Activated CD4-positive, alpha-beta T cell treated with anti-CD3 and anti-CD28 coated beads for 24 hours (primary cell): ENCODE results near the gene CMSS1.

Experiments
- DNase-seq, 2 donors: peaks; one replicate each; pipeline ENCODE4 v3.0.0-alpha.2; 2020; ENCODE audit warnings: low read depth in 2 of 2

CMSS1 gene

DNA sequence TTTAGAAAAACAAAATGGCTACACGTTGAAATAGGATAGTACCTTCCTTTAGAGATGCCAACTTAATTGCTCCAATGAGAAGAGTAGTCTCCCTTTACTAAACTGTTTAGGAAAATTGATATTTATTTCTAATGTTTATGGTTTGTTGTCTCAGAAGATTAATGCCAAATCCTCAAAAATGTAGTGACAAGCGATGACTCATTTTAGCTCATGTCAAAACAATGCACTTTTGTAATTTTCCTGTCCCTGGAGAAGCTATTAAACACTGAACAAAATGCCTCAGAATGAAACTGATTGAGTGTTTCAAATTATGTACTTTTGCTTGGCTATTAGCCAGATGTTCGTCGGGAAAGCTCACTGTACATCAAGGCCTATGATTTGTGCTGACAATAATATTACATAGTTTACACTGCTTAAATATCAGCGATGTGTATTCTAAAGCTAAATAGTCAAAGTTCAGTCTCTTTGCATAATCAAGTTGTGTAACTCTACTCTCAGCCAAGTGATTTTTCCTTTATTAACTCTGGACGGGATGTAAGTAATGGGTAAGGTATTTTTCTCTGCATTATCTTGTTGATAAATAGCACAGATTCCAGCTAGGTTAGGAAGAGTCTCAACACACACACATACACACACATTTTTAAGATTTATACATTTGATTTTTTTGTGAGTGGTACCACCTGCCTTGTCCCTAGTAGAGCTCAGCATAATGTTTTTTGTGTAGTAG lies 83.7 kb downstream of the CMSS1 start:
- no peak for DNase-seq

DNA sequence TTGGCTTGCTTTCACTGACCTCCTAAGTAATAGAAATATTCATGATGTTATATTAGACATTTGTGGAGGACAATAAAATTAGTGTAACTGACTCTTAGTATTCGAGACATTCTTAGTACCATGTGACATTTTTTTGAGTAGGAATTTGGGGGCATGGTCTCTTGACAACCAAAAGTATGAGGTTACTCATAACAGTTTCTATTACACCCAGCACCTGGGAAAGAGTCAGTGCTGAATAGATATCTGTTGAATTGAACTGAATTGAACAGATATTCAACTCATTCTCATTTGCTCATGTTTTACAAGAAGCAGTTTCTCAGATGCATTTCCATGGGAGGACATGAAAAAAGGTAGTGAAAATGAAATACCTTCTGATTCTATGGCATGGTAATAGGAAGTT lies 84.4 kb downstream of the CMSS1 start:
- DNase-seq = no peak

DNA sequence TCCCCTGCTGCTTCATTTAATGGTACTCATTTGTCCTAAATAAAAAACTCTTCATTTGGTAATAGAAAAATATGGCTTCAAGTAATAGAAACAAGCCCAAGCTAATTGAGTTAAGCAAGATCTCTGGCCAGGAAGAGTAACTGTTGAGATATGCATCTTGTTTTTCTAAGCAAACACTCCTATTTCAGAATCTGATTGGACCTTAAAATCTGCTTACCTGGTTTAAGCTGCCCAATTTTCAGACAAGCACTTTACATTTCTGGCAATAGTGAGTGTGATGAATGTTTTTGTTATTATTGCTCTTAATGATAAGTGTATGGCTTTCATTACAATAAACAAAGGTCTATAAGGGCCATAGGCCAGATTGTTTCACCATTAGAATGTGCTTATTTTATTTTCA lies 86.2 kb downstream of the CMSS1 start:
- no peak for DNase-seq

DNA sequence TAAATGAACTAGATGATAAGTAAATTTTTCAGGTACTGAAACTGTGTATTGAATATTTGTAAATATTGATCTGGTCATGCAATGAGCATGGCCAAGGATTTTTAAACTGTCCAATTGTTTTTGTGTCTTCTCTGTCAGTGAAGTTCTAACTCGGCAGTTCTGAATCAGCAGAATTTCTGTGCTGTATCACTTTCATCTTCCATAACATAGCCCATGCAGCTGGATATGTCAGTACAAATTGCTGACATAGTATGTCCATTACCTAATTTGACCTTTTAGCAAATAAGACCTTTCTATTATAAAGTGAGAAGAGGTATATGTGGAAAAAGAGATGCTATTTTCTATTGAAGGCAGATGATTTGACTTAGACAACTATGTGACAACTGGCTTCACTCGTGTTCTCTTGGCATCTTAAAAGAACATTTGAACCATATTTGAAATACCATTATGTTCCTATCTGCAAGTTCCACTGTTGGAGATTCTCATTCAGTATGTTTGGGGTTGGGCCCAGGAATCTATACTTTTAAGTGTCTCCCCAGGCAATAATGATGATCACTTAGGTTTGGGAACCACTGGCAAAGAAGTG lies 90.4 kb downstream of the CMSS1 start:
- no peak for DNase-seq

DNA sequence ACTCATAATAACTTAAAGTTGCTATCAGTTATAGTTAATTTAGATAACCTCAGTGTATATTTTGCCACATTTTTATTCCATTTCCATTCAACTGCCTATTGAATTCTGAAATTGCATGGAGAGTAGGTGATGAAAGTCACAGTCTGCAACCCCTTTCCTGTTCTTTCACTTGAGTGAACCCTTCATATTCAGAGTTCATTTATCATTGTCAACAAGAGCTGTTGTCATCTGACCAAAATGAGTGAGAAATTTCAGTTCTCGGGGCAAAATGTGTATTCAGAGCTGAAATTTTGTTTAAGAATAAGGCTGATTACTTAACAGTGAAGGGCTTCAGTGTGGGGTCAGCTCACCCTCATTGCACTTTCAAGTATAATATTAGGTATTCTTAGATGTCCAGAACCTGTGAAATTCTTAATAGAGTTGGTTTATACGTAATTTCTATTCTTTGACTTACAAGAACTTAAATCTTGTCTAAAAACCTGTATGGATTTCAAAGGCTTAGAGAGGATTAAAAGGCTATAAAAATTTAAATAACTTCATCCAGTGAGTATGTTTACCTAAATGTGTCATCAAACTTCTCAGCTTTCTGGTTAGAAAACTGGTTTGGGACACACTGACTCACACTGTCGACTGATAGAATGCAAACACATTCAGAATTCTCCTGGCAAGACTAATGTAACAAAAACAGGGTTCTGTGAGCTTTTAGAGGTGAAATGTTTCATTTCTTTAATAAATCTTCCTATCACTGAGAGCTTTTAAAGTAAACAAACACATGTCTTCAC lies 92.2 kb downstream of the CMSS1 start:
- no peak for DNase-seq

DNA sequence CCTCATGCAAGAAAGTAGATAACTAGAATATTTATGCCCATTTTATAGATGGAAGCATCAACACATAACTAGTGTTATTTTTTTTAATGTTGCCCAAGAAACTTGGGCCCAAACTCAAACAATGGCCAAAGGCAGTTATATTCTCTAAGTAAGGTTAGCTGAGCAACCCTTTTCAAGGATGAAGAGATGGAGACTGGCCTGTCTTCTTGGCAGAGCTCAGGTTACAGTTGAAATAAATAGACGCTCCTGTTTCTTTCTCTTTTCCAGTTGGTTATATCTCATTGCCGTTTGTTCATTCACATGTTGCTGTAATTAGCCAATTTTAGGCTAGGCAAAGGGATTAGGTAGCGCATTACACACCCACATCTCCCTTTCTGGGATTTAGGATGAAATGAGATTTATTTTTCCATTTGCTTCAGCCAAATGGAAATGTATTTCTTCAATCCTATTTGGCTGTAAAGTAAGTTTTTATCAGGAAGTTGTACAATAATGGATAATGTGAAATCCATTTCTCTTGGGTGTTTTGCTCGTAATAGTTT lies 93.2 kb downstream of the CMSS1 start:
- DNase-seq = no peak

DNA sequence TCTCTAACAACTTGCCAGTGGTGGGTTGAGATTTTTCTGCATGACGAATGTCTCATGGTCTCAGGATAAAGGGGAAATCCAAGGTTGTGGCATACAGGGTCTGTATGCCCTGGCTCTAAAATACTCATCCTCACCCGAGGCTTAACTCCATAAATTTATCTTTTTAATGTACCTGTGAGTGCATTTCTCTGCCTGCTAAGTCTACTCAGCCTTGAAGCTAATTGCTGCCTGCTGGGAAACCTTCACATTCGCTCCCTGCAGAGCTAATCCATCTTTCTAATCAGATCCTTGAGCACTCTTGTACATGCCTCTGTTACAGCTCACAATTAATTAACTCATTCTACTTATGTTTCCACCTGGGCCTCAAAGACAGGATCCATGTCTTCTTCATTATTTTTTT lies 93.8 kb downstream of the CMSS1 start:
- DNase-seq = no peak

DNA sequence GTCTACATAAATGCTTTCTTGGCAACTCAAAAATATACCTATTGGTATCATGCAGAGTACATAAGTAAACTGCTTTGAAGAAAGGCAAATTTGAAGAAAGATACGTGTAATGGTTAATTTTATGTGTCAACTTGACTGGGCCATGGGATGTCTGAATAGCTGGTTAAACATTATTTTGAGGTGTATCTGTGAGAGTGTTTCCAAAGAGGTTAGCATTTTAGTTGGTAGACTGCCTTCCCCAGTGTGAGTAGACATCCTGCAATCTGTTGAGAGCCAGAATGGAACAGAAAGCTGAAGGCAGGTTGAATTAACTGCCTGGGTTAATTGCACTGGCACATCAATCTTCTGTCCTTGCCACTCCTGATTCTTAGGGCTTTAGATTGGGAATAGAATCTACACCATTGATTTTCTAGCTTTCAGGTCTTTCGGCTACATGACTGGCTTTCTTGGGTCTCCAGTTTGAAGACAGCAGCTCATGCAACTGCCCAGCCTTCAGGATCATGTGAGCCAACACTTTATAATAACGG lies 98.3 kb downstream of the CMSS1 start:
- DNase-seq = no peak

DNA sequence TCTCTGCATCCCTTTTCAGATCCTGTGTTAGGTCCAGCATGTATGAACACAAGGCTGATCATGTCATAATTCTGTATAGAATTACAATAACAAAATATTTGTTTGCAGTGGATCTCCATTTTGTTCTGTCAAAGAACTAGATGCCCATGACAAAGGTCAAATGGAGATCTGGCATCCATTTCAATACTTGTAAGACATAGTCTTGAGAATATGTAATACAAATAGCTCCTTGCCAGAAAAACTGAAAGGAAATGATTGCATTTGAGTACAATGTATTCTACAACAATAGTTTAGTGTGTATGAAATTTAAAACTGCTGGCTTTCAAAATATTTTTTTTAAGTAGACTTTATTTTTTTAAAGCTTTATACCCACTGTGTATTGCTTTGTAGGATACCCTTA lies 101.1 kb downstream of the CMSS1 start:
- DNase-seq = no peak

DNA sequence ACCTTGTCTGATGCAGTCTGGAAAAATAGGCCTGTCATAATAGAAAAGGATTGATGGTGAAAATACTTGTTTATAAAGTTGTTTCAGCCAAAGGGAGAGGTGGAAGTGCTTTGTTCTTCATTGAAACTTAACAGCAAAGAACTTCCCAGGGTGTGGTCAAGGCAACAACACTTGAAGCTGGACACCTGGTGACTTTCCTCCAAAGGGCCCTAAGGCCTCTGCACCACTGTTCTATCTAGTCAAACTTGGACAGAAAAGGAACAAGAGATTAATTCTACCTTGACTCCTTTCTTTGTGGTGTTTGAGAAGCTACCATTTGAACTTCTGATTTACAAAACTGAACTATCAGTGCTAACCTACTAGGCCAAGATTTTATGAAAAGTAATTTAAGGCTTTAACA lies 102.0 kb downstream of the CMSS1 start:
- no peak for DNase-seq

DNA sequence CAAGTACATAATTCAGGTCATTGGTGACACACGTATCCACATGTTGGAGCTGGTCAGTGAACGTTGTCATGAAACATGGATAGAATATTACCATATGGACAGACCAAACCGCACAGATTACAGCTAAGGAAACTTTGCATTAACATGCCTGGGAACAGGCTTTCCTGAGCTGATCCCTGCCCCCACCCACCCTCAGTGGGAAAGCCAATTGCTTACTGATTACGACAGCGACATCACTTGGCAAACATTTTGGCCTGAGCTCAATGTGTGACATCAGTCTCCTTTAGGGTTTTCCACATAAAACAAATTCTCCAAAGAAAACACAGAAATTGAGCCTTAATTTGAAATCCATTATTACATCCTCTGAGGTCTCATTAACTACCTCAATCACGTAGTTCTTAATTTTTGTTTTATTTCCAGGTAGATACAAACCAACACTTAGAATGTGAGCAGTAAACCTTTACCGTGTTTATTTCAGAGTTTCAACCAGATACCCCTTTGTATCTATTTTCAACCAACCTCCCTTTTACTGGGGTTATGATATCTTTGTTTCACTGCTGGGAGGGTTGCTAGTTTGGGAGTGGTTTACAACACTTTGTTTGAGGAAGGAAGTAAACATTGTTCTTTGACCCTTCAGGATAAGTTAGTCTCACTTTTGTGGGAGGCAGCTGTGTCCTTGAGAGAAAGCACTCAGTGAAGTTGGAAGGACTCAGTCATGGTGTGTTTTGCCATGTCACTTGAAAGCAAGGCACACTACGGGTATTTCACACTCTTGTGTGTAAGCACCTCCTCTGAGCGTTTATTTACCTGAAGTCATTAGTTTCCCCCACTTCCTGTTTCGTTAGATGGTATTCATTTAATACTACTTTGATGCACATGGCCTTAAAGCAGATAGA lies 103.1 kb downstream of the CMSS1 start:
- DNase-seq = no peak

DNA sequence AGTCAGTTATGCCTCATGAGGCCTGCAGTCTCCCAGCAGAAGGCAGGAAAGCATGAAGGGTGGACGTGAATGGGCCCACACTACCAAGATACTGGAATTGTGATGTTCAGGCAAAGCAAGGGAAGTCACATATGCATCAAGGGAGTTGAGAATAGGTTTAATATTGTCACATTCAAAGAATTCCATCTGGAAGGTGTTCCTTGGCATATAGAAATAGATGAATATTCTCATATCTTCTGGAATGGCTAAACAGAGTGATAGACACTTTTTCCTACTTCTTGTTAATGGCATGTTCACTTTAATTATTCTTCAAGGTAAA lies 103.7 kb downstream of the CMSS1 start:
- no peak for DNase-seq

DNA sequence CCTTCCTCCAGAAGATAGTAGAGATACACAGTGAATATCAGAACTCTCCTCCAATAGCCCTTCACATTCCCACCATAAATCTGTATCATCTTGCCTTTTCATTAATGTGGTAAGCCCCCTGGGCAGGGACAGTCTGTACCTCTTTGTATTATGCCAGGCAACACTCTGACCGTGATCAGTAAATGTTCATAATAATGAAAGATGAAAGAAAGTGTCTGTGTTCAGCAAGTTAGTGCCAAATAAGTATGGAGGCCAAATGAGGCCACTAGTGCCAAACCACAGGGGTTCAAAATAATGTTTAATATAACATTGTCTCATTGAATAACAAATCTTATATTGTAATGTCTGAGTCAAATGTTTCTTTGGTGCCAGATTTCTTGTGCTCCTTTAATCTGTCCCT lies 104.3 kb downstream of the CMSS1 start:
- no peak for DNase-seq

DNA sequence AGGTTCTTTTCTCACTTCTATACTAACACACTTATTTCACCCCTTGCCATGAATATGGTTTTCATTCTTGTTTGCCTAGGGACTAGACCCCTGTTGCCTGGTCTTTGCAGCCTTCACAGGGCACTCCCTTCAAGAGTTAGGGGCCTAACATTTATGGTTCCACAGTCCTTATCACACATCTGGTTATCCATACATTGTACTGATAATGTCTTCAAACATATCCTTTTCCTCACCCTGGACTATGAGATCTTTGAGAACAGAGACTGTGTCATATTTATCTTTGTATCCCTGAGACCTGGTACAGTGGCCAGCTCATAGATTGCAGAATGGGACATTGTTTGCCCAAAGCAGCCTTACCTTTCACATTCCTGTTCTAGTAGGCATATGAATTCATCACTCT lies 106.2 kb downstream of the CMSS1 start:
- no peak for DNase-seq

DNA sequence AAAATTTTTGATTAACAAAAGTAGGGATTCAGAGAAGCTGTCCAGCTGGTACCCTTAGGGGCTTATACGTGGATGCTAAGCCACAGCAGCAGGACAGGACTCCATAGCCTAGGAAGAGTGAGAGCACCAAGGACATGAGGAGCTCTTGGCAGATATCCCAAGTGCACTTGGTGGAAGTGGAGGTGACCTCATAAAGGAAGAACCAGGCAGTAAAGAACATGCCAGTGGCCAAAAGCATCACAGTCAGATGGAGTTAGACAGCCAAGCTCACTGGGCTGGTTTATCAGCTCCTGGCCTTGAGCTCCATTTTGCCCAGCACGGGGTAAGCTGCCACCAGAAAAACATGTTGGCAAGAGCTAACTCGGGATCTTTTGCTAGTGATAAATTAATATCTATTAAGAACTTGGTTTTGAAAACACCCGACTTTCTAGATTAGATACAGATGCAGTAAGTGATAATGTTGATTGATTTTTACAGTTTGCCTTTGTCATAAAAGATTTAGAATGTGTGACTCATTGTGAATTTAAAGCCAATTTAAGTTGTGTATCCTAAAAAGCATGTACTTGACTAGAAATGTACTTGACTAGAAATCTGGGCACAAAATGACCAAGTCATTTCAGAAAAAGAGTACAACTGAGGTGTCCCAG lies 108.0 kb downstream of the CMSS1 start:
- DNase-seq = no peak

DNA sequence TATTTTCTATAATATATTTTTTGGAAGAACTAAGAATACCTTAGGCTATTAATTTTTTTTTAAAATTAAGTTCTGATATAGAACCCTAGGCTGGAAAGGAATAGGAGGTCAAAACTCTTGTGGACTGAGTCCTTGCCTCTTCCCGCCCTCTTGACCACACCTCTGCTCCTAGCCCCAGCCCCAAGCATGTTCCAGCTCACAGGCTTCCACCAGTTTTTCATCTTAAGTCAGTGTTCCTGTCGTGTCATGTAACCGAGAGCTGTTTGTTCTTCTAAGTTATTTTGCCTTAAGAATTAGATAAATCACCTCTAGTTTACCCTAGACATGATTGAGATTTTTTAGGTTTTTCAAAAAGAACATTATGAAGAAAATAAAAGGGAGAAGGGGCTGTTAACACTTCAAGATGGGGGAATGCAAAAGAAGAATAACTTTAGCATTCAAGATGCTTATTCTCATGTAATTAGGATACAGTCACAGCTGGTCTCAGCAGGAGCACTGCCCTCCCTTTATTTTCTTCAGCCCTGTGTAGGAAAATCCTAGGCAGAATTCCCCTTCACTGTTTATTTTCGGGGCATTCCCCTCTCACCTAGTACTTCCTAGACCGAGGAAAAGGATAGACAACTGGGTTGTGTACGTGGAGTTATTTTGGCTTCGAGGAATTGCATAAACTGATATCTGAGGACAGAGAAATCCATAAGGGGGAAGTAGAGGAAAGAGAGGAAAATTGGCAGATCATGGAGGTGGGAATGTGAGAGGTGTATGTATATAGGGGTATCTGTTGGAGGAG lies 110.2 kb downstream of the CMSS1 start:
- no peak for DNase-seq

DNA sequence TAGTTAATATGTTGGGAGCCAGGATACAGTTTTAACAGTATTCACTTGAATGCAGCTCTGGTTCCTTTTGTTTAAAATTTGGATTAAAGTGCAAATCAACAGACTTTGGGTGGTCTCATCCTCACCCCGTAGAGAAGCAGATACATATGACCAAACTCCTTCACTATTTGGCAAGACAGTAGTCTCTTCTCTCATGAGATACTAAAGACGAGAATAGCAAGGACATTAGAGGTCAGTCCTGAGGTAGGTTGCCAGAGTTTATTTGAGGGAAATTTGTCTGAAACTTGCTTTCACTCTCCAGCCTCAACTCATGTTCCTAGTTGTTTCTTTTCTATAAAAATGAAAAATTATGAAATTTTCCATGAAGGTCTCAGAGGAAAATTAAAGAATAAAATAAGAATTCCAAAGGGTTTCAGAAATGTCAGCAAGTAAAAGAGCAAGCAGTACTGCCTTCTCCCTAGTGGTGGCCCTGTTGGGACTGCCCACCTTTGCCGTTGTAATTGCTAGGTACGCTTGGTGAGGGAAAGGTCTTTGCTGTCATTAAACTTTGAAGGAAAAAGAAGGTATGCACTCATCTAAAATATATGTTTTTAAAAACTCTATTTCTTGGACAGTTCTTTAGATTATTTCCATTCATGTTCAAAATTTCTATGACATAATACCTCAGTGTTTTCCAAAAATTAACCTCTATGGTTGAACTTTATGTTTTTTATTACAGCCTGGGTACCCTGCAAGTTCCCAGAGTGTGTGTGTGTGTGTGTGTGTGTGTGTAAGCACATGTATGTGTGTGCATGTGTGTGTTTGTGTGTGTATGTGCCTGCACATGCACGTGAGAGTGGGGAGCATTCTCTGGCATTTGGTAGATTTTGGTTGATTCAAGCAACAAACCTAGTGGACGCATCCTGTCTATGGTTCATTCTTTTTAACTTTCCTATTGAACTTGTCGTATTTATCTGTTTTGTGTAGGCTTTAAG lies 111.4 kb downstream of the CMSS1 start:
- no peak for DNase-seq

DNA sequence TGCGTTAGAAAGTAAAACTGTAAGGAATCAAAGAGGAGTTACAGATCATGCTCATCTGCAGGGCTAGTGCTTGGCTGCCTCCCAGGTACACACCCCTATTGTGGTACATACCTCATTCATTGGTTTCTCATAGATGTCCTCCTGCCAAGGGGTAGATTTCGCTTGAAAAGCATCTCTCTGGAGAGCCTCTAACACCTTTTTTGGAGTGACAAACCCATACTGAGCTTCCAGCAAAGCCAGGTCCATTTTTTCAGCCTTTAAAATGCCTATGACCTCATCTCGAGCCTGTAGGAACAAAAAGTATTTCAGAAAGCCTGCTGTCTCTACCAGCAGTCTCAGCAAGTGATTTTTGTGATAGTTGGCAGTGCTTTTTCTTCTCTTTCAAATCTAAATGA lies 112.1 kb downstream of the CMSS1 start:
- DNase-seq = no peak

DNA sequence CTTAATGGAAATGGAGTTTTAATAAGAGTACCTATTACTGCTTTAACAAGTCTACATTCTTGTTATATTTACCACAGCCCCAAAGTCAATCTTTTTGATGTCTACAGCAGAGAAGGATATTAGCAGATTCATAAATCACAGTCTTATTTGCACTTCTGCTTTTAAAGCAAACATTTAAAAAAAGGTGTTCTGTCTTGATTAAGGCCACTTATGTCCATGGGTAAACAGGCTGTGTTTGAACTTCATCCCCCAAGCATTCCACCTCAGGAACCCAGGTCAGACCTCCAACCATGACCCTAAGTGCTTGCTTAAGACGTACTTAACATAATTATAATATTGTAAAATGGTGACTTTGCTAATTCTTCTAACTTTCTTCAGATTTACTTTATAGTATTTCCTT lies 113.4 kb downstream of the CMSS1 start:
- DNase-seq = no peak
